ENCODE measurements around the gene OTOGL. TPM values are rescaled to one million over a fixed set of nuclear protein-coding genes. Genes with fewer than 3 reads are reported as not detected.

Gene OTOGL
- total and polyA plus RNA-seq, 12 donors, result 0.04 to 0.52 (median 0.13) TPM; not detected in 1

GRCh38 chr12:80269803-80270552 lies 170.6 kb downstream of the OTOGL start:
- Histone ChIP-seq H3K4me3 (no peak overlapping the region), H3K27me3 (no peaks in the 10 kb centered on the region), H3K36me3 (replicated peaks in 1 of 2) (no peaks in the 10 kb centered on the region), H3K27ac (no peak overlapping the region), H3K4me1 (replicated peaks in 1 of 2) (no peaks in the 10 kb centered on the region), H3K9me3 (replicated peaks in 1 of 3) (no peaks in the 10 kb centered on the region)
- intact Hi-C loops (cut with DNase I), result loop anchor here in 1 of 2 donors (10.0 kb wide), 2 partner anchors 715 to 865 kb away; no protein-coding TSS in a partner anchor
- 34 to 37% (median 36%) methylated on average over 5 of the region's 5 CpGs for WGBS, 4 donors
- peak in 1 of 7 donors; percentile 1 for DNase-seq
- TF ChIP-seq POLR2A (IDR thresholded peaks at IDR 0.05) (no peak), CTCF (IDR thresholded peaks at IDR 0.05) (peak; percentile 29 to 68 (median 52))

- no peaks in the 10 kb centered on the region for H3K4me1 ChIP-seq (replicated peaks in 1 of 2)
- no peak for TF ChIP-seq POLR2A (IDR thresholded peaks at IDR 0.05)
- no peak for TF ChIP-seq CTCF (IDR thresholded peaks at IDR 0.05)
- no peak for DNase-seq
- no peak overlapping the region for H3K4me3 ChIP-seq
- intact Hi-C loops (cut with DNase I), result no loop called here
- H3K27ac ChIP-seq, result no peak overlapping the region
- no peaks in the 10 kb centered on the region for H3K27me3 ChIP-seq
- H3K9me3 ChIP-seq (replicated peaks in 1 of 3), result no peaks in the 10 kb centered on the region
- H3K36me3 ChIP-seq (replicated peaks in 1 of 2), result no peaks in the 10 kb centered on the region
Measured at GRCh38 chr12:80271780-80272179, 172.4 kb downstream of the OTOGL start.

- H3K4me1 ChIP-seq (replicated peaks in 1 of 2), result no peaks in the 10 kb centered on the region
- intact Hi-C loops (cut with DNase I), result no loop called here
- DNase-seq, result no peak
- H3K4me3 ChIP-seq, result no peak overlapping the region
- no peaks in the 10 kb centered on the region for H3K9me3 ChIP-seq (replicated peaks in 1 of 3)
- H3K27me3 ChIP-seq, result no peaks in the 10 kb centered on the region
- TF ChIP-seq CTCF (IDR thresholded peaks at IDR 0.05), result no peak
- TF ChIP-seq POLR2A (IDR thresholded peaks at IDR 0.05), result no peak
- 70 to 83% (median 76%) methylated on average over 3 of the region's 3 CpGs for WGBS, 4 donors
- no peak overlapping the region for H3K27ac ChIP-seq
- H3K36me3 ChIP-seq (replicated peaks in 1 of 2), result no peaks in the 10 kb centered on the region
Measured at GRCh38 chr12:80272387-80272915, 173.1 kb downstream of the OTOGL start.

GRCh38 chr12:80273144-80273543 lies 173.8 kb downstream of the OTOGL start:
- intact Hi-C loops (cut with DNase I), result no loop called here
- Histone ChIP-seq H3K36me3 (replicated peaks in 1 of 2) (no peaks in the 10 kb centered on the region), H3K4me1 (replicated peaks in 1 of 2) (no peaks in the 10 kb centered on the region), H3K27me3 (no peaks in the 10 kb centered on the region), H3K27ac (no peak overlapping the region), H3K9me3 (replicated peaks in 1 of 3) (no peaks in the 10 kb centered on the region), H3K4me3 (no peak overlapping the region)
- DNase-seq, result no peak
- no peak for TF ChIP-seq POLR2A (IDR thresholded peaks at IDR 0.05)
- TF ChIP-seq CTCF (IDR thresholded peaks at IDR 0.05), result no peak
- WGBS, 4 donors, result 87 to 100% (median 90%) methylated on average over 1 of the region's 1 CpG

All from adrenal gland (tissue), 12 donors.